ENCODE measurements around the gene DYNLT2B.

GRCh38 chr3:196365736-196366135, 47.7 kb upstream of the DYNLT2B start:
- TF ChIP-seq POLR2AphosphoS5 (IDR thresholded peaks at IDR 0.05; ENCODE audit: low read depth, low read length) (no peak), FOXP2 (optimal IDR thresholded peaks at IDR 0.05; ENCODE audit: borderline replicate concordance, extremely low read depth, extremely low read length, insufficient read depth) (no peak)
